GM18499 (cell line): ENCODE data around the gene TEX53.

Source experiments
- ATAC-seq: cut with Tn5 transposase; IDR thresholded peaks from one replicate; pipeline ENCODE4 v1.9.1; 2021; ENCODE audit warnings: moderate number of reproducible peaks; ENCODE audit not compliant: insufficient read depth, unreplicated experiment

Gene TEX53

DNA sequence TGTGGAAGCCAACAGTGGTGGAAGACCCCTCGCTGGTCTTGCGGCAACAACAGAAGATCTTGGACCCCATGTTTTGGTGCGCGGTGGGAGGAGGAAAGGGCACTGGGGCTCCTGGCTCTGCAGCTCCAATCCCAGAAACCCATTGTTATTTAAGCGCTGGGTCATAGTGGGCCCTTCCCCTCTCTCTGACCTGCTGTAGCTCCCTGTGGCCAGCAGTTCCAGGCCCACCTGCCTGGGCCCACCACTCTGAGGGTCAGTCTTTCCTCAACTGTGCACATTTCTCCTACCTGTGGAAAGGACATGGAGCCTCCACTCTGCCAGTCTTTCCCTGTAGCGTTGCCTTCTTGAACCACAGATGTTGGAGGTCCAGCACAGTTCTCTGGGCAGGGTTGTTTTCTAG, at the start of gene TEX53:
Gene TEX53 (minus strand): TSS at position 101 of the 400 bp plus-strand sequence. CDS start 31 bp downstream, at position 70.
- no peak for ATAC-seq

DNA sequence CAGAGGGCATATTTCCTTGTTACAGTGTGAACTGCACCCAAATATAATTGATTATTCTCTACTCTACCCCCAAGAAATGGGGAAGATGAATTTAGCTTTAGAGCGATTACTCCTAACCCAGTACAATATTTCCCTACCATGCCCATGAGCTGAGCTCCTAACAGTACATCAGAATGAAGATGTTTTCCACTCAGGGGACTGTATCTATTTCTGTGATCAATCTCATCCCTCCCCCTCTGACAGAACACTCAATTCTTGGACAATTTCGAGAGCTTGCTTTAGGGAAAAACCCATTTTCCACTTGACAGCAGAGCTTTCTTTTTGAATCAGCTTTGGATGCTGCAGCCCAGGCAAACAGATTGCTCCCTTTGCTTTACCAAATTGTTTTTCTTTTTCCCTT, 49.1 kb upstream of the TEX53 start:
- no peak for ATAC-seq

DNA sequence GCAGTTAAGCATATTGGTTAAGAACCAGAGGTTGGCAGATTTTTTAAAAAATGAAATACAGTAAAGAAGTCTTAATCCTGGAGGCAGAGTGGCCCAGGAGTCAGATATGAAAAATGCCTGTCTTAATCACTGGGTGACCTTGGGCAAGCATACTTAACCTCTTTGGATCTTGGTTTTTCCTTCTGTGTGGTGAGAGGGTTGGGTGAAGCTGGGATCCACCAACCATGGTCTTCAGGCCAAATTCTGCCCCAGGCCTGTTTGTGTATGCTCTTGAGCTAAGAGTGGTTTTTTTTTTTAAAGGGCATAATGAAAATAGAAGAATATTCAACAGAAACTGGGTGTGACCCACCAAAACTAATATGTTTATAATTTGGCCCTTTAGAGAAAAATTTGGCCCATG, 44.4 kb upstream of the TEX53 start:
- ATAC-seq = no peak

DNA sequence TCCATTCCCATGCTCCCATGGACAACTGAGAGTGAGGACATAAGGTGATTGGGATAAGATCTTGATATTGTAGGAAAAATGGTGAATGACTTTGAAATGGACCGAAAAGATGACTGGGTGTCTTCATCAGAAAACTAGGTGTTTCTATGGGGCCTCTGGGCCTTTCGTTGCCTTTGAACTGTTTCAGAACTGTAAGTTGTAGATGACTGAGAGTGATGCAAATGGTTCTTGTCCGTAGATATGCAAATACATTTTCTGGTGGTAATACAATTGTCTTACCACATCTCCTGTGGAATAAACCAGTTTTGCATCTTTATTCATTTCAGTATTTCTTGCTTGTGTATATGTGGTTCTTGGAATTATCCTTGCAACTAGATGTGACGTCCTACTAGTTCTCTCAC, 40.3 kb upstream of the TEX53 start:
- ATAC-seq = peak; percentile 38

DNA sequence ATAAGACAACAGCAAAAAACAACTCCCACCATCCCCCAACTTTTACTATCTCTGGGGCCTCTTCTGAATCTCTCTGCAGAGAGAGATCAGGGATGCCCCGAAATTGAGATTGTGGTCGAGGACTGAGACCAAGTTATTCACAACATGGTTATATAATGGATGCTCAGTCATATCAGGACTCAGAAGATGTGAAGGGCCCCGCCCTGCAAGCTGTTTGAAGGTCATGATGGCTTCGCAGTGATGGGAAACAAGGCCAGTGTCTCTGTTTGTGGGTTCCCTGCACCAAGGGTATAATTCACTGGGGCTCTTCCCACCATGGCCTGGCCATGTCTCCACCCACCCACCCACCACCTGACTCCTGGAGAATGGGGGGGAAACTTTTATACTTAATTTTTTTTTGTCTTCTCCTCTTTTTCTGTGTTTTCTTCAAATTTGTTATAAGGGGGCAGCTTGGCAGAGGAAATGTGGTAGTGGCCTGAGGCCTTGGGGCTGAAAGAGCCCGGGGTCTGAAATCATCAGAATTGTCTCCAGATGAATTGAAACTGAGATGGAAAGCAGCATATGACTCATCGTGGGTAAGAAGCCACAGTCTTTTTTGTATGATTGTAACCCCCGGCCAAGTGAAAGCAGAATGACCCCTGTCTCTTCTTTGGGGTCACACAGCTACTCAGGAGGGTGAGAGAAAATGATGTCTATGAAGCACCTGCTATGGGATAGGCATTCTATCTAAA, 39.4 kb upstream of the TEX53 start:
- ATAC-seq = peak; percentile 53

DNA sequence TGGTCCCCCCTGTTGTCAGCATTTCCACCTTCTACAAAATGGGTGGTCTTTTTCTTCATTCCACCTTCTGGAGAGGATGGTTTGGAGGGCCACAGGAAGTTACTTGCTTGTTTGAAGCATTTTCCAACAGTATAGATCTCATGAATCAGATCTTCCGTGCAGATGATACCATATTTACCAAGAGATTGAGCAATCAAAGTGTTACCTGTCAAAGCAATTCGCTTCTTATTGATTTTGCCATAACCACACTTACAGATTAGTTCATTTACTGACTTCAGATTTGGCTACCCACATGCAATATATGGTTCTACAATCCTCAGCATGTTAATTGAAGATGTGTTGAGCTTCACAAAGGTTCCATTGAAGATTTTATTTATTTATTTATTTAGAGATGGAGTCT, 38.3 kb upstream of the TEX53 start:
- ATAC-seq = no peak

DNA sequence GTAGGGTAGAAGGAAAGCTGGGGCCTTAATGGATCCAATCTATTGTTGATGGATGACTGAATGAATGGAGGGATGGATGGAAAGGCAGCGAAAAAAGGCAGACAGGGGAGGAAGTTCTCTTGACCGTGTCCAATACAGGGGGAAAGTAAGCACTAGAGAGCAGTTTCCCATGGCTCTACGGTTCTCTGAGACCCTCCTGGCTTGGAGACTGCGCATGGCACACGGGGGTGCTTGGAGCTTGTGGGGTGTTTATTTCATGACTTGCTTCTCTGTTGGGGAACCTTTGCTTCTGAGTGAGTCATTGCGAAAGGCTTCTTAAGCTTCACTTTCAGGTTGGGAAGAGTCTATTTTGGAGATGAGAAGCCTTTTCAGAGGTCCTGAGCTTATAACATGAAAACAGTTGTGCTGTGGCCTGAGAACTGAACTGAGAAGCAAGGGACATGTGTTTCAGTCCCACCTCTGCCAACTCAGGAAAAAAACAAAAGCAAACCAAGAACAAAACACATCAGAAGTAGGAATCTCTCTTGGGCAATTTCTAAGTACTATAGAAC, 37.2 kb upstream of the TEX53 start:
- ATAC-seq = peak; percentile 26

DNA sequence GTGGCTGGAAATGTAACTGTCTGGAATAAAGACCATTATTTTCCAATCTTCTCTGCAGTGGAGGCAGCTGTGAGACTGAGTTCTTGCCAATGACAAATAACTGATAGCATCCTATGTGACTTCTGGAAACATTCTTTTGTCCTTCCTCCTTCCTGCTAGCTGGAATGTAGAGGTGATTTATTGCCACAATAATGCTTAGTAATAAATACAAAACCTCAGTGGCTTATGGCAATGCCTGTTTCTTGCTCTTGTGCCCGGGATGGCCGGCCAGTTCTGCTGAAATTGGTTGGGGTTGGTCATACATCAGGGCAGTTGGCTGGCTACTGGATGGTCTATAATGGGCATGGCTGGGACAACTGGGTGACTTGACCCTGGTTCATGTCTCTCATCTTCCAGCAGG, 36.5 kb upstream of the TEX53 start:
- ATAC-seq = no peak

DNA sequence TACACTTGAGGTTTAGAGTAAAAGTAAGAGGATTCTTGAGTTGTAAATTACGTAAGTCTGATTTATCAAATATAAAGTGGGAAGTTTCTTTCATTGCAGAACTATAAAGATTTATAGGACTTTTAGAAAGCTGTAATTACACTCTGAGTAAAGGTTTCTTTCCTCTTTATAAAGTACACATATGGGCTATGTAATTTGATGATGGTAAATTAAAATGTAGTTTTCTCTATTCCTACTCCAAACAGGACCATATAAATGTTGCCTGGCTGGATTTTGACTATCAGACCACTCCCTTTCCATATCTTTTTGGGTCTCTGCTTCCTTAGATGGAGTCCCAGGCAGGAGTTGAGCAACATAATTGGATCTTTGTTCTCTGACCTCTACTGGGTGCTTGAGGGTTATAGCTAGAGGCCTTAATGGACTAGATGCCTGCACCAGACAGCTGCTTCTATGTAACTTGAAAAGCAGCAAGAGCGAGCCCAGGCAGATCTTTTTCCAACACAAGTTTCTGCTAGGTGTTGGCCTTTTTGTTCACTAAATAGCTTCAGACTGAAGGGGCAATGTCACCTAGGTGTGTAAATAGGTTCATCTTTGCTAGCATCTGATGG, 35.7 kb upstream of the TEX53 start:
- no peak for ATAC-seq

DNA sequence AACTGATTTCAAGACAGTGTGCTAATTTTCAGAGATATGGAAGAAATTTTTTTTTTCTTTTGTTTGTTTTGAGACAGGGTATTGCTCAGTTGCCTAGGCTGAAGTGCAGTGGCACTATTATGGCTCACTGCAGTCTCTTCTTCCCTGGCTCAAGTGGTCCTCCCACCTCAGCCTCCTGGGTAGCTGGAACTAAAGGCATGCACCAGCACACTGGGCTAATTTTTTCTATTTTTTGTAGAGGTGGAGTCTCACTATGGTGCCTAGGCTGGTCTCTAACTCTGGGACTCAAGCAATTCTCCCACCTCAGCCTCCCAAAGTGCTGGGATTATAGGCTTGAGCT, 34.3 kb upstream of the TEX53 start:
- no peak for ATAC-seq

DNA sequence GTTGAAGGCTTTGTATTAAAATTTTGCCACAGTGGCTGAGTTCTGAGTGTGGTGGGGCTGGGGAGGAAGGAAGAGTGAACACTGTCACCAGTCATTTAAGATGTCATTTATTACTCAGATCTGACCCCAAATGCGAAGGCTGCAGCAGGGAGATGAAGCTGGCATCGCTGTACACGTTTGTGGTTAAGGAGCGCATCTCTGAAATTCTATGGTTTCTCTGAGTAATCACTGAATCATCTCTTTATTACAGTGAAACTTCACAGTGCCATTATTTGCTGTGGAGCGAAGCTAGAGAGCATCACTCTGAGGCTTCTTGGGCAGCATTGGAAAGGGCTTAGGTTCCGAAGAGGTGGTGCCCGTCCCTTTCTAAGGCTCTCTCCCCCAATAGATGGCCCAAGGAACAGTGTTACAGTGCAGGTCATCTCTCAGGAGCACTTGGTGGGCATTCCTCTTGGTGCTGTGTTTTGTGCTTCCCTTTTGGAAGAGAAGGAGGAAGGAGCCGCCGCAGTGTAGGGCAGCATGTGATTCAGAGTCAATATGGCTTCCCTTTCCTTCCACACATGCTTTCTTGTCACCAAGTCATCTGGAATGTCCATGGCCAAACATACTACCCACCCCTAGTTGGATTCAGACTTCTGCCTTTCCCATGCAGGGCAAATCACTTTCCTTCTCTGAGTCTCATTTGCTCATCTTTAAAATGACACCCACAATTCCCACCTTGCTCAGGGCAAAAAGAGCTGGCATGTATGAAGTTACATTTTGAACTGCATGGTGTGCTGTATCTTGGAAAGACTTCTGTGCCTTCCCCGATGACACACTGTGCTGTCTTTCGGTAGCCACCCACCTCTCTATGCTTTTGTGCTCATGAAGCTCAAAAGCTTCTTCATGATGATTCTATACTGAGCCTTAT, 33.7 kb upstream of the TEX53 start:
- ATAC-seq = peak; percentile 58

DNA sequence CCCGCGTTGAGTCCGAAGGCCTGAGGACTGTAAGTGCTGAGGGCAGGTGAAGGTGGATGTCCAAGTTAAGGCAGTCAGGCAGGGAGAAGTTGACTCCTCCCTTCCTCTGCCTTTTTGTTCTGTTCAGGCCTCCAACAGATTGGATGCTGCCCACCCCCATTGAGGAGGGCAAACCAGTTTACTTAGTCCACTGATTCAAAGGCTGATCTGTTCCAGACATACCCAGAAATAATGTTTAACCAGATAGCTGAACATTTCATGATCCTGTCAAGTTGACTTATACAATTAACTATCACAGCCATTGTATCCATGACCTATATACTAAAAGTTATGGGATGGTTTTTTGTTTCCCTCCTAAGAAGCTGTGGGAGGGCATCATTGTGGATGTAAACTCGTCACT, 32.7 kb upstream of the TEX53 start:
- ATAC-seq = no peak

DNA sequence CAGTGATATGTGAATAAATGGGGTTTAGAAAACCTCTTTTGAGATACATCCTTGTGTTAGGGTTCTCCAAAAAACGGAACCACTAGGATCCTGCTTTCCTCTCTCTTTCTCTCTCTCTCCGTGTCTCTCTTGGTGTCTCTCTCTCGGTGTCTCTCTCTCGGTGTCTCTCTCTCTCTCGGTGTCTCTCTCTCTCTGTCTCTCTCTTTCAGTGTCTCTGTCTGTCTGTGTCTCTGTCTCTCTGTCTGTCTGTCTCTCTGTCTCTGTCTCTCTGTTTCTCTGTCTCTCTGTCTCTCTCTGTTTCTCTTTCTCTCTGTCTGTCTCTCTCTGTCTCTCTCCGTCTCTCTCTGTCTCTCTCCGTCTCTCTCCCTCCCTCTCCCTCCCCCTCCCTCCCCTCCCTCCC, 32.2 kb upstream of the TEX53 start:
- no peak for ATAC-seq

DNA sequence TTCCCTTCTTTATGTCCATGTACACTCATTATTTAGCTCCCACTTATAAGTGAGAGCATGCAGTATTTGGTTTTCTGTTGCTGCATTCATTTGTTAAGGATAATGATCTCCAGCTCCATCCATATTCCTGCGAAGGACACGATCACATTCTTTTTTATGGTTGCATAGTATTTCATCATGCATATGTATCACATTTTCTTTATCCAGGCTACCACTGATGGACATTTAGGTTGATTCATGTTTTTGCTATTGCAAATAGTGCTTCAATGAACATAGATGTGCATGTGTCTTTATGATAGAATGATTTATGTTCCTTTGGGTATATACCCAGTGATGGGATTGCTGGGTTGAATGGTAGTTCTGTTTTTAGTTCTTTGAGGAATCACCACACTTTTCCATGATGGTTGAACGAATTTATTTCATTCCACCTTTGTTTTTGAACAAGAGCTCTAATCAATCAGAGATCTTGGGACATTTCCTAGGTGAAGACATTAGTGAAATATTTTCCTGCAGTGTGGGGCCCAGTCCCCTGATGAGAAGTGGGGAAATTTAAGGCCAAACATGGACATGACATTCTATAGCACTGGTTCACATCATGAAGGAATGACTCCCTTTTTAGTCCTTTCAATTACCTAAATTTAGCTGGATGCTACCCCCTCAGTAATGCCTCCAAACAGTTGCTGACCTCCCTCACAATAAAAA, 31.5 kb upstream of the TEX53 start:
- ATAC-seq = no peak

DNA sequence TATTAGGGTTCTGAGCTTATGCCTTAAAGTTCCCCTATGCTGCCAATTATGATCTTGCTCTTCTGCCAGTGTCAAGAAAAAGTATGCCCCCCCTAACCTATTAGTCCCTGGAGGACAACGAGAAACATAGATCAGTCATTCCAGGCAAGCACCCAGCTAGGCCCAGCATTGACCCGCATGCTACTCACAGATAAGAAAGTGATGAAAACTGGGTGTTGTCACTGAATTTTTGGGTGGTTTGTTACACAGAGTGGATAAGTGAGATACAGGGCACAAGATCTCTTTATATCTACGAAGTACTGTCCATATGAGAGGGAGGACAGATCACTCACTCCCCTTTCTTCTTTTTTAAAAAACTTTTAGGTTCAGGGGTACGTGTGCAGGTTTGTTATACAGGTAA, 30.8 kb upstream of the TEX53 start:
- ATAC-seq = no peak

DNA sequence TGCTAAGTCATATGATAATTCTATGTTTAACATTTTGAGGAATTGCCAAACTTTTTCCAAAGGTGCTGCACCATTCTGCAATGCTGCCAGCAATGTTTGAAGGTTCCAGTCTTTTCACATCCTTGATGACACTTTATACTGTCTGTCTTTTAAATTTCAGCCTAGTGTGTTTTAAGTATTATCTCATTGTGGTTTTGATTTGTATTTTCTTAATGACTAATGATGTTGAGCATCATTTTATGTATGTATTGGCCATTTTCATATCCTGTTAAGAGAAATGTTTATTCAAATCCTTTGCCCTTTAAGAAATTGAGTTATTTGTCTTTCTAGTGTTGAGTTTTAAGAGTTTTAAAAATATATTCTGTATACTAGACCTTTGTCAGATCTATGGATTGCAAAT, 29.4 kb upstream of the TEX53 start:
- no peak for ATAC-seq

DNA sequence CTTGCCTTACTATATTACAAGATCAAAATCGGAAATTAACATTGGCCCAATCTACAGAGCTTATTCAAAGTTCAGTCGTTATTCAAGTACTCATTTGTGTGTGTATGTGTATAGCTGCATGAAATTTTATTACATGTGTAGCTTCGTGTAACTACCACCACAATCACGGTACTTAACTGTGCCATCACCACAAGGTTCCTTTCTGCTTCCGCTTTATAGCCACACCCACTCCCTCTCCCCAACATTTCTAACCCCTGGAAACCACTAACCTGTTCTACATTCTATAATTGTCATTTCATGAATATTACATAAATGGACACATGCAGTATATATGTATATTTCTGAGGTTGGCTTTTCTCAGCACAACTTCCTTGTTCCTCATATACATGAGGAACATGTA, 28.3 kb upstream of the TEX53 start:
- ATAC-seq = no peak

DNA sequence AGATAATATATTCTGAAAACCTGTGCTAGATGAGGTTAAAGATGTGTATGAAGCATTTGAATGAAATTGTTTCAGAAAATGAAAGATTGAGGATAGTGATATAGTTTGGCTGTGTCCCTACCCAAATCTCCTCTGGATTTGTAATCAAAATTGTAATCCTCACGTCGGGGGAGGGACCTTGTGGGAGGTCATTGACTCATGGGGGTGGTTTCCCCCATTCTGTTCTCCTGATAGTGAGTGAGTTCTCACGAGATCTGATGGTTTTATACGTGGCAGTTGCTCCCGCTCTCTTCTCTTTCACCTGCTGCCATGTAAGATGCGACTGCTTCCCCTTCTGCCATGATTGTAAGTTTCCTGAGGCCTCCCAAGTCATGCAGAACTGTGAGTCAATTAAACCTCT, 26.4 kb upstream of the TEX53 start:
- ATAC-seq = no peak

DNA sequence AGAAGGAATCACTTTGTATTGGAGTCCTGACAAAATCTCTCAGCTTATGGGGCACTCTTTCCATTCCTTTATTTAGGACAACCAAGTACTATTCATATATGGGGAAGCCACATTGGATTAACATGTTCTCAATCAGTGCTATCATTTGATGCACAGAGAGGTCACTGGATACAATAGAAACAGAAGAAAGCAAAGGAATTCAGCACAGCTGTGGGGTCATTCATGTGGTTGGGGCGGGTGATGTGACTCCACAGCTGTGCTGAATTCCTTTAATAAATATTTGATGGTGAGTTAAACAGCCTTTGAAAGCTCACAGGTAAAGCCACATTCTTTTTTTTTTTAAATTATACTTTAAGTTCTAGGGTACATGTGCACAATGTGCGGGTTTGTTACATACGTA, 25.2 kb upstream of the TEX53 start:
- no peak for ATAC-seq

DNA sequence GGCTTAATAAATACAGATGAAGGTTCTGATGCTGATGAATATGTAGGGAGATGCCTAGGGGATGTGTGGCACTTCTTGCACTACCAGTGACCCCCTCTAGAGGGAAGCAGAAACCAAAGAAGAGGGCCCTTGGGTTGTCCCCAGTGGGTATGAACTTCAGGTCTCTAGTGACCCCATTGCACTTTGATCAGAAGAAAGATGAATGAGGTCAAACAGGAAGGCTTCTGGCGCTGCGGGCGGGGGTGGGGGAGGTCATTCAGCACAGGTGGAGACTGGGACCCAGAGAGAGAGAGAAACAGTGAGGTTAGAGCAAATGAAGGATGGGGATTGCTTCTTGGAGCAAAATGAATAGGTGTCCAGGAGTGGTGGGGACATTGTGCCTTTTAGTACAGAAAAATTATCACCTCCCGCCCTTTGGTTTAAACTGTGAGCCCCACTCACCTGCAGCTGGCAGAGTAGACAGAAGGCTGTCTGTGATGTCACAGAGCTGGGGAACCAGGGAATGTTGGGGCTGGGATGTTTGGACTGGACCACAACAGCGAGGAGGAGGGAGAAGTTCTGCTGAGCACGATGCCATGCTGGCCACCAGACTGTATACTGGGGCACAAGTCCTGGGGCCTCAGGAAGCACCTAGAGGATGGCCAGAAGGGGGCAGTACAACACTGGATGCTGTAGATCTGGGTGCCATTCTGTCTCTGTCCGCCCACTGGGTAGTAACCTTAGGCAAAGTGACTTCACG, 24.2 kb upstream of the TEX53 start, which contains the start of gene TEX48:
Gene TEX48 (minus strand): TSS at position 599 of the 739 bp plus-strand sequence. CDS start 10,469 bp downstream, outside the sequence.
- ATAC-seq = no peak
